Right lobe of liver (tissue), 4 donors: ENCODE results near the gene KCNIP1.

Source experiments
- POLR2A ChIP-seq: fragments of 450-650 bp; IDR thresholded peaks from one replicate; pipeline ENCODE4 v1.6.1; 2017; ENCODE audit warnings: antibody characterized with exemption, mild to moderate bottlenecking
- TF ChIP-seq, protein P1 (sequence below), 4 donors: fragments of 200-600 bp in 3 of 4; fragments of 450-650 bp in 1 of 4; IDR thresholded peaks; one replicate each; pipeline versions ENCODE4 v1.5.1 to v1.8.0; 2016 to 2022; ENCODE audit warnings: antibody characterized with exemption in 4 of 4, mild to moderate bottlenecking in 2 of 4
- donor health status: DM: no; HTN: no; CAD: no.
- donor health status: DM: no; HTN: no; CAD: no.
- donor health status: DM: no; HTN: yes; CAD: no.

DNA sequence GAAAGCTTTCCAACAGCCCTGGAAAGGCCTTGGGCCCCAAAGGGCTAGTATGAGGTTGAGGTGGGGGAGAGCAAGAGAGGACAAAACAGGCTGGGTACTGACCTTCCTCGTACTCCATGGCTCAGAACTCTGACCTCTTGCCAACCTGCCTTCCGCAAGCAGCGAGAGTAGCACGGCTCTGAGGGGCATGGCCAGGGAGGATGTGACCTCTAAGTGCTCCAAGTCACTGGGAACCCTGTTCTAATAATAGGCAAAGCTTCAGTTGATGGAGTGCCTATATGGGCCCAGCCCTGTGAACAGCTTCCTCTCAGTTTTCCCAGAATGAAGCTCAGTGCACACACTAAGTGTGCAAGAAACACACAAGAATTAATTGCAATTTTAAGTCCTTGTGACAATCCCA is 152.1 kb downstream of the KCNIP1 start:
- TF ChIP-seq, protein P1, sequence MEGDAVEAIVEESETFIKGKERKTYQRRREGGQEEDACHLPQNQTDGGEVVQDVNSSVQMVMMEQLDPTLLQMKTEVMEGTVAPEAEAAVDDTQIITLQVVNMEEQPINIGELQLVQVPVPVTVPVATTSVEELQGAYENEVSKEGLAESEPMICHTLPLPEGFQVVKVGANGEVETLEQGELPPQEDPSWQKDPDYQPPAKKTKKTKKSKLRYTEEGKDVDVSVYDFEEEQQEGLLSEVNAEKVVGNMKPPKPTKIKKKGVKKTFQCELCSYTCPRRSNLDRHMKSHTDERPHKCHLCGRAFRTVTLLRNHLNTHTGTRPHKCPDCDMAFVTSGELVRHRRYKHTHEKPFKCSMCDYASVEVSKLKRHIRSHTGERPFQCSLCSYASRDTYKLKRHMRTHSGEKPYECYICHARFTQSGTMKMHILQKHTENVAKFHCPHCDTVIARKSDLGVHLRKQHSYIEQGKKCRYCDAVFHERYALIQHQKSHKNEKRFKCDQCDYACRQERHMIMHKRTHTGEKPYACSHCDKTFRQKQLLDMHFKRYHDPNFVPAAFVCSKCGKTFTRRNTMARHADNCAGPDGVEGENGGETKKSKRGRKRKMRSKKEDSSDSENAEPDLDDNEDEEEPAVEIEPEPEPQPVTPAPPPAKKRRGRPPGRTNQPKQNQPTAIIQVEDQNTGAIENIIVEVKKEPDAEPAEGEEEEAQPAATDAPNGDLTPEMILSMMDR (IDR thresholded peaks at IDR 0.05), result no peak
- no peak for TF ChIP-seq POLR2A
